Measurements from ENCODE around the gene WNT3A. TPM values are rescaled to one million over a fixed set of nuclear protein-coding genes. Genes with fewer than 3 reads are reported as not detected.
A peak's percentile ranks its signal among the peaks of the same experiment; 100 is the strongest.

WNT3A gene
- total RNA-seq, 1 donor from 2014 or later: not detected

DNA sequence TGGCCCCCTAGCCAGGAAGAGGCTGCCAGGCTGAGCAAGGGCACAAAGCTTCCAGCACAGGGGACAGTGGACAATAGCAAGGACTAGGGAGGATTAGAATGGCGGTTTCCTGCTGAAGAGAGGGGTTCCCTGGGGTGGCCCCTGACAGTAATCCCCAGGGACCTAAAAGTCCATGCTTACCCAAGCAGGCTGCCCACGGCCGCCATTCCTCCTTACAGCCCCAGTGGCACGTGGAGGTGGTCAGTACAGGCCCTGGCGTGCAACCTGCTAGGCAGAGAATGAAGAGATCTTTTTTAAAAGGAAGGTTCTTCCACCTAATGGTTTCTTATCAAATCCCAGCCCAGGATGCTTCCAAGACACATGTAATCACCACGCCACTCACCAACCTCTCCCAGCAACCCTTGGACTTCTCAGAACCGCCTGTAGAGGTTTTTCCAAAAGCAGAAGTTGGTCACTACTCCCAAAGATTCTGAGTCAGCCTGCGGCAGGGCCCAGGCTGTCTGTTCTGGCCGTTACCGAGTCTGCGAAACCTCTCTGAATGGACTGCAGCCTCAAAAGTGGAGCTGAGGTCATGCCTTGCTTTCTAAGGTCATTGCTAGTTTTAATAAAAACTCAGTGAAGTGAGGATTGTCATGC, 101.4 kb downstream of the WNT3A start:
- H3K9me3 Mint-ChIP-seq (ENCODE audit: low read depth): no peaks in the 10 kb centered on the region
- H3K4me3 Mint-ChIP-seq (ENCODE audit: unreplicated experiment): peak overlapping the region; percentile 89
- TF ChIP-seq, protein P1, sequence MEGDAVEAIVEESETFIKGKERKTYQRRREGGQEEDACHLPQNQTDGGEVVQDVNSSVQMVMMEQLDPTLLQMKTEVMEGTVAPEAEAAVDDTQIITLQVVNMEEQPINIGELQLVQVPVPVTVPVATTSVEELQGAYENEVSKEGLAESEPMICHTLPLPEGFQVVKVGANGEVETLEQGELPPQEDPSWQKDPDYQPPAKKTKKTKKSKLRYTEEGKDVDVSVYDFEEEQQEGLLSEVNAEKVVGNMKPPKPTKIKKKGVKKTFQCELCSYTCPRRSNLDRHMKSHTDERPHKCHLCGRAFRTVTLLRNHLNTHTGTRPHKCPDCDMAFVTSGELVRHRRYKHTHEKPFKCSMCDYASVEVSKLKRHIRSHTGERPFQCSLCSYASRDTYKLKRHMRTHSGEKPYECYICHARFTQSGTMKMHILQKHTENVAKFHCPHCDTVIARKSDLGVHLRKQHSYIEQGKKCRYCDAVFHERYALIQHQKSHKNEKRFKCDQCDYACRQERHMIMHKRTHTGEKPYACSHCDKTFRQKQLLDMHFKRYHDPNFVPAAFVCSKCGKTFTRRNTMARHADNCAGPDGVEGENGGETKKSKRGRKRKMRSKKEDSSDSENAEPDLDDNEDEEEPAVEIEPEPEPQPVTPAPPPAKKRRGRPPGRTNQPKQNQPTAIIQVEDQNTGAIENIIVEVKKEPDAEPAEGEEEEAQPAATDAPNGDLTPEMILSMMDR (IDR thresholded peaks at IDR 0.05): no peak
- DNase-seq (ENCODE audit: low spot score): no peak
- peaks cover 37% of the 10 kb centered on the region for H3K4me1 Mint-ChIP-seq (ENCODE audit: low read depth)
- peak overlapping the region; percentile 93 for H3K27ac Mint-ChIP-seq (ENCODE audit: unreplicated experiment)
- H3K36me3 Mint-ChIP-seq (ENCODE audit: low read depth): peaks cover 4% of the 10 kb centered on the region
- H3K27me3 Mint-ChIP-seq (ENCODE audit: low read depth): no peaks in the 10 kb centered on the region

- DNase-seq (ENCODE audit: low spot score): no peak
- Mint-ChIP-seq H3K27ac (ENCODE audit: unreplicated experiment) (peak overlapping the region; percentile 93), H3K4me3 (ENCODE audit: unreplicated experiment) (peak overlapping the region; percentile 89), H3K27me3 (ENCODE audit: low read depth) (no peaks in the 10 kb centered on the region), H3K4me1 (ENCODE audit: low read depth) (peaks cover 32% of the 10 kb centered on the region), H3K9me3 (ENCODE audit: low read depth) (no peaks in the 10 kb centered on the region), H3K36me3 (ENCODE audit: low read depth) (peaks cover 4% of the 10 kb centered on the region)
- TF ChIP-seq, protein P1 (IDR thresholded peaks at IDR 0.05): no peak
Observed at GRCh38 chr1:228108742-228109072, 101.9 kb downstream of the WNT3A start.

DNA sequence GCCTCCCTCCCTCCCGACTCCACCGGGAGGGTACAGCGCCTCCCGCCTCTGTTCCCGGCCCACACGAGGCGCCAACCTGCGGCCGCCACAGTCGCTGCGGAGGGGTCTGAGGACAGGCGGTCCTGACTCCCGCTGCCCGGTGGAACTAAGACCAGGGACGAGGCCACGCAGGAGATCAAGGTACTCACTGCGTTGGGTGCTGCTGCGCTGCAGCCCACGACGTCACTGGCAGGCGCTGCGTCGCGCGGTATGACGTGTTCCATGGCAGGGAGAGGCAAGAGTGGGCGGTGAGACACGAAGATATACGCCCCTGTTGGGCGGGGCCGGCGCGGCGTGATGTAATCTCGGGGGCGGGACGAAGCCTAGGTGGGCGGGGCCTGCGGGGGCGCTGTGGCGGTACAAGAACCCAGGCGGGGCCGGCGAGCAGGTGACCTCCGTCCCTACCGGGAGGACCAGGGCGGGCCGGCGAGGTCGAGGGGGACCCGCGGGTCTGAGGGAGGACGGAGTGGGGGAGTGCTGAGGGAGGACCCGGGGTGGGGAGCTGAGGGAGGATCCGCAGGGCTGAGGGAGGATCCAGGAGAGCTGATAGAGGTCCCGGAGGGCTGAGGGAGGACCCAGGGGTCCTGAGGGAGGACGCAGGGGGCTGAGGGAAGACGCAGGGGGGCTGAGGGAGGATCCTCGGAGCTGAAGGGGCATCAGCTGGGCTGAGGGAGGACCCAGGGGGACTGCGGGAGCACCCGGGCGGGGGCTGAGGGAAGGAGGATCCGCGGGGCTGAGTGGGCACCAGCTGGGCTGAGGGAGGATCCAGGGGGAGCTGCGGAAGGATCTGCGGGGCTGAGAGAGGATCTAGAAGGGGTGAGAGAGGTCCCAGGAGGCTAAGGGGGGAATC, 102.5 kb downstream of the WNT3A start, which contains the start of gene MRPL55:
MRPL55 (minus strand) TSS at position 227 of the 889 bp plus-strand sequence. CDS start 1,039 bp downstream, outside the sequence.
- Mint-ChIP-seq H3K27ac (ENCODE audit: unreplicated experiment) (peak within 1 kb of the TSS; percentile 93), H3K4me3 (ENCODE audit: unreplicated experiment) (peak within 1 kb of the TSS; percentile 89), H3K4me1 (ENCODE audit: low read depth) (peaks cover 26% of the 10 kb centered on the region), H3K36me3 (ENCODE audit: low read depth) (peaks cover 4% of the 10 kb centered on the region), H3K9me3 (ENCODE audit: low read depth) (no peaks in the 10 kb centered on the region), H3K27me3 (ENCODE audit: low read depth) (no peaks in the 10 kb centered on the region)
- peak; percentile 98 for DNase-seq (ENCODE audit: low spot score)
- TF ChIP-seq, protein P1 (IDR thresholded peaks at IDR 0.05): peak; percentile 55

- peaks cover 22% of the 10 kb centered on the region for H3K4me1 Mint-ChIP-seq (ENCODE audit: low read depth)
- TF ChIP-seq, protein P1 (IDR thresholded peaks at IDR 0.05): no peak
- H3K27me3 Mint-ChIP-seq (ENCODE audit: low read depth): no peaks in the 10 kb centered on the region
- peaks cover 4% of the 10 kb centered on the region for H3K36me3 Mint-ChIP-seq (ENCODE audit: low read depth)
- H3K9me3 Mint-ChIP-seq (ENCODE audit: low read depth): no peaks in the 10 kb centered on the region
- peak overlapping the region; percentile 89 for H3K4me3 Mint-ChIP-seq (ENCODE audit: unreplicated experiment)
- H3K27ac Mint-ChIP-seq (ENCODE audit: unreplicated experiment): peak overlapping the region; percentile 93
- no peak for DNase-seq (ENCODE audit: low spot score)
Observed at GRCh38 chr1:228109962-228110488, 103.2 kb downstream of the WNT3A start.

GRCh38 chr1:228110556-228110955, 103.8 kb downstream of the WNT3A start:
- no peak overlapping the region for H3K4me3 Mint-ChIP-seq (ENCODE audit: unreplicated experiment)
- H3K27ac Mint-ChIP-seq (ENCODE audit: unreplicated experiment): no peak overlapping the region
- no peak for DNase-seq (ENCODE audit: low spot score)
- H3K4me1 Mint-ChIP-seq (ENCODE audit: low read depth): peaks cover 22% of the 10 kb centered on the region
- TF ChIP-seq, protein P1 (IDR thresholded peaks at IDR 0.05): no peak
- H3K36me3 Mint-ChIP-seq (ENCODE audit: low read depth): peaks cover 4% of the 10 kb centered on the region
- no peaks in the 10 kb centered on the region for H3K9me3 Mint-ChIP-seq (ENCODE audit: low read depth)
- no peaks in the 10 kb centered on the region for H3K27me3 Mint-ChIP-seq (ENCODE audit: low read depth)
